Activated CD4-positive, CD25-positive, alpha-beta regulatory T cell treated with anti-CD3 and anti-CD28 coated beads, Interleukin-2, amount 50 U/mL, for 72 hours (primary cell): Measurements from ENCODE around the gene LYPD3.

Source experiments
- DNase-seq: peaks from one replicate; pipeline ENCODE4 v3.0.0; 2021

LYPD3 gene

DNA sequence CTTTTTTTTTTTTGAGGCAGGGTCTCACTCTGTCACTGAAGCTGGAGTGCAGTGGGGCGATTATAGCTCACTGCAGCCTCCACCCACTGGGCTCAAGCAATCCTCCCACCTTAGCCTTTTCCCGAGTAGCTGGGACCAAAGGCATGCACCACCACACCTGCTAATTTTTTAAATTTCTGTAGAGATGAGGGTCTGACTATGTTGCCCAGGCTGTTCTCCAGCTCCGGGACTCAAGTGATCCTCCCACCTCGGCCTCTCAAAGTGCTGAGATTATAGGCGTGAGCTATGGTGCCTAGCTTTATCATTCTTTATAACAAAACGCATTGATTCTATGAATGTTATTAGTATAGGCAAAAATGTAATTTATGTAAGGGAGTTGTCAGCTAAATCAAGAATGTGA lies 17.9 kb upstream of the LYPD3 start:
- no peak for DNase-seq

DNA sequence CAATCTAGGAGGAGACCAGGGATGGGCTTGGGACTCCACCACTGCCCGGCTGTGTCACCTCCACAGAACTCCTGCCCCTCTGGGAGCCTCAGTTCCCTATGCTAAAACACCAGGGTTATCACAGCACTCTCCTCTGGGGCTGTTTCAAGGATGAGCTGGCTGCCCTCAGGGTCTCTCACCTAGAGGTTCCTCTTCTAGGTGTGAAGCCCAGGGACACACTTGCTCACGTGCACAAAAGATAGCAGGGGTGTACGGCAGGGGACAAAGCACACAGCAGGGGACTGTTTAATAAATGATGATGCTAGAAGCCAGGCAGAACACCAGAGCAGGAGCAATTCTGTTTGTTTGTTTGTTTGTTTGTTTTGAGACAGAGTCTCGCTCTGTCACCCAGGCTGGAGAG lies 16.8 kb upstream of the LYPD3 start:
- DNase-seq, result no peak

DNA sequence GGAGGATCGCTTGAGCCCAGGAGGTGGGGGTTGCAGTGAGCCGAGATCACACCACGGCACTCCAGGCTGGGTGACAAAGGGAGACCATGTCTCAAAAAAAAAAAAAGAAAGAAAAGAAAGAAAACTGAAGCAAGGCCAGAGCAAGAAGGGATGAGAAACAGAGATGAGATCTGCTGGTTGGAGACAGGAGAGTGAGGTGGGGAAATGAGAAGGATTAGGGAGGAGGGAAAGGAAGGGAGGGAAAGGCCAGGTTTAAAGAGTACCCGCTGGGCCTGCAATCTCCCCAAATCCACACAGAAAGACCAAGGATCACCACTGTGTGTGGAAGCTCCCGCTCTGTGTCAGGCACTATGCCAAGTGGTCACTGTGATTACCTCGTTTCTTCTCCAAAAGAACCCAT lies 16.3 kb upstream of the LYPD3 start:
- DNase-seq, result no peak

DNA sequence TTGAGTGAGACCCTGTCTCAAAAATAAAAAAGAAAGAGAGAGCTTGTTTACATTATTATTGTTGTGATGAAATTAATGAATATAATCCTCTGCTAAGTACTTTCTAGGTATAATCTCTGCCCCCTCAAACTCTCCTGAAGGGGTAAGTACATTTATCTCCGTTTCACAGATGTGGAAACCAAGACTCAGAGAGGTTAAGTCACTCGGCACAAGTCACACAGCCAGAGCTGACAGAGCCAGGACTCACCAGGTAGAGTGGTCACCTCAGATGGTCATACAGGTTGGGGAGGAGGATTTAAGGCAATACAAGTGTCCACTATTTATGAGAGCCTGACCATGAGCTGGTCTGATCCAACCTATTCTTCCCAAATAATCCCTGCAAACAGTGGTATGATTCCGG lies 15.2 kb upstream of the LYPD3 start:
- DNase-seq, result no peak

DNA sequence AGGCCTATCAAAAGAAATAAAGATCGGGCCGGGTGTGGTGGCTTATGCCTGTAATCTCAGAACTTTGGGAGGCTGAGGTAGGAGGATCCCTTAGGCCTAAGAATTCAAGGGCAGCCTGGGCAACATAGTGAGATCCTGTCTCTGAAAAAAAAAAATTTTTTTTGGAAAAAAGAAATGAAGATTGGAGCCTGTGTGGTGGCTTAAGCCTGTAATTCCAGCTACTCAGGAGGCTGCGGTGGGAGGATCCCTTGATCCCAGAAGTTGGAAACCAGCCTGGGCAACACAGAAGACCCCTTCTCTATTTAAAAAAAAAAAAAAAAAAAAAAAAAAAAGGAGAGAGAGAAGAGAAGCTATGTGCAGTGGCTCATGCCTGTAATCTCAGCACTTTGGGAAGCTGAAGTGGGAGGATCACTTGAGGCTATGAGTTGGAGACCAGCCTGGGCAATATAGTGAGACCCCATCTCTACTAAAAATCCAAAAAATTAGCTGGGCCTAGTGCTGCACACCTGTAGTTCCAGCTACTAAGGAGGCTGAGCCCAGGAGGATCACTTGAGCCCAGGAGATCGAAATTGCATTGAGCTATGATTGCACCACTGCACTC lies 14.7 kb upstream of the LYPD3 start:
- DNase-seq, result no peak

DNA sequence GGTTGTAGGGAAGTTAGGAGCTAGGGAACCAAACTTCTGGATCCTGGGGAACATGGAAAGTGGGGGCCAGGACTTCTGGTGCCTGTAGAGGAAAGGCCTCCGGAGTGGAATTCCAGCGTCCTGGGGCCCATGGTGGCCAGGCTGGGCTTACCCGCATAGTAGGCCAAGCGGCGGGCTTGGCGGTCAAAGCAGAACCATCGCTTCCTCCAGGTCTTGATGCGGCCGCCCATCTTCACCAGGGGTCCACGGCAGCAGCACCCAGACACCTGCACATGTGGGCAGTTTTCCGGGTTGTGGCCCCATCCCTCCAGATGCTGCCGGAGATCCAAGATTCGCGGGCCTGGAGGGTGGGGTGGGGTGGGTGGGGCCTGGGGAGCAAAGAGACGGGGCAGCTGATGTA lies 13.8 kb upstream of the LYPD3 start:
- DNase-seq, result no peak

DNA sequence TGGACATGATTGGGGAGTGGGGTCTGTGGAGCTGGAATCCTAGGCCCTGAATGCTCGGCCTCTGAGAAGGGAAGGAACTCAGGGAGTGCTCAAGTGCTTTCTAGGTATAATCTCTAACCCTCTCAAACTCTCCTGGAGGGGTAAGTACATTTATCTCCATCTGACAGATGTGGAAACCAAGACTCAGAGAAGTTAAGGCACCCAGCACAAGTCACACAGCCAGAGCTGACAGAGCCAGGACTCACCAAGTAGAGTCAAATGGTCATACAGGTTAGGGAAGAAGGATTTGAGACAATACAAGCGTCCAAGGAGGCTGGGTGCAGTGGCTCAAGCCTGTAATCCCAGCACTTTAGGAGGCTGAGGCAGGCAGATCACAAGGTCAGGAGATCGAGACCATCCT lies 12.9 kb upstream of the LYPD3 start:
- no peak for DNase-seq

DNA sequence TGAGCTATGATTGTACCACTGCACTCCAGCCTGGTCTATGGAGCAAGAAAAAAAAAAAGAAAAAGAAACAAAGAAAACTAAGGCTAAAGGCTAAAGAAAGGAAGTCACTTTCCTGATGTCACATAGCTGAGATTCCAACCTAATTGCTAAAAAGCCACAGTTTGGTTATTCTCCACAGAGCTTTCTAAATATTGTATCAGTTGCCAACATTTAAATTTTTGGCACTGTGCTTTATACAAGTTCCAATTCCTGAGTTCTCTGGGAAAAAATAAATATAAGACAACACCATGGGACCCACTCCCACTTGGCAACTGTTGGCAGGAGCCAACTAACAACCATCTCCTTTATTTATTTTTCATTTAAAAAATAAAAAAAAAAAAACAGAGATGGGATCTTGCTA lies 11.2 kb upstream of the LYPD3 start:
- DNase-seq, result no peak

DNA sequence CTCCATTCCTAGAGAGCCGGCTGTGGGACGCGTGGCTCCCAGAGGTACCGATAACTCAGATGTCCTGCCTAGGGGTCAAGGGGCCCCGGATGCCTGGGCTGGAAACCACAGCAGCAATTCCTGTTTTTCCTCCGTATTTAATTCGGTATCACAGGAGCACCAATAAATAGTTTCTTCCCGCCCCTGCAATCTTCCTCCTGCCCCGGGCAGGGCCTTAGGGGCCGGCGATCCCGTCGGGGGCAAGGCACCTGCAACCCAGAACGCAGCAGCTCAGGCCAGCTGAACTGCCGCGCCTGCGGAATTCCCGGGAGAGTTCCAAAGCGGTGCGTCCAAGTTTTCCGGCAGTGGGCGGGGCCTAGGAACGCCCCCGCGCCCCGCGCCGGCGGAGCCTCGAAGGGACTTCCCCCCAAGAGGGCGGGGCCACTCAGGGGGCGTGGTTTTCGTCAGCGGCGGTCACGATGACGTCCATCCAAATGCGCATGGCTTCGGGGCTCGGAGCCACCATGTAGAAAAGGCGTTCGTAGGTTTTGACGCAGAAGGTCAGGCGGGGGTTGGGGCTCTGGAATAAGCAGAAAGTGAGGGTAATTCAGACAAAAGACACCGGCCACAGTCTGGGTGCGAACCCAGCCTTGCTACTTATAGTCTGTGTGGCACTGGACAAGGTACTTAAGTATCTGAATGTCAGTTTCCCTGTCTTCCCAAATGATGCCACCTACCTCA lies 9.7 kb upstream of the LYPD3 start:
- peak; percentile 95 for DNase-seq

DNA sequence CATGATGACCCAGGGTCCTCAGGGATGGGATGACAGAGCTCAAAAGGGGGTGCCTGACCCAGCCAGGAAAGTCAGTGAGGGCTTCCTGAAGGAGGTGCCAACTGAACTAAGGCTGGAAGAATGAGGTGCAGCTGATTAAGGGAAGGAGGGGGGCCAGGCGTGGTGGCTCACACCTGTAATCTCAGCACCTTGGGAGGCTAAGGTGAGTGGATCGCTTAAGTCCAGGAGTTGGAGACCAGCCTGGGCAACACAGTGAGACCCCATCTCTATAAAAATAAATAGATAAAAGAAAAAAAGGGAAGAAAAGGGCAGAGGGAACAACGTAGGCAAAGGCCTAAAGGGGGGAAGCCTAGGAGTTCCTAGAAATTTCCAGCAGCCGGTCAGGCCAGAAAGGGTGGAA lies 9.1 kb upstream of the LYPD3 start:
- no peak for DNase-seq

DNA sequence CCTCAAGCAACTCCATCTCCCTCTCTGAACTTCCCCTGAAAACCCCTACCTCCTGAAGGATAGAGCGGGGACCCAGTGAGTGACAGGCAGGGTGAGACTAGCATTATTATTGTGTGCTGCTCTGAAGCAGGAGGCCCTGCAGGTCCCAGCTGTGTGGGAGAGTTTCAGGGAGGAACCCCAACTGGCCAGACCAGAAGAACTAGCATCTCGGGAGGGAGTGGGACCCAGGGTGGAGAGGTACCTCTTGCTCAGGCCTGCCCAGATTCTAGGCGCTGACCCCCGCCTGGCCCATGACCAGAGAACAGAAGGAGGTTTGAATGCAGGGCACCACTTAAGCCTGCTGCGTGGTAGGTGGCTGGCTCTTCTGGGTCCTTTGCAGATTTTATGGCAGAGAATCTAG lies 5.7 kb upstream of the LYPD3 start:
- no peak for DNase-seq

DNA sequence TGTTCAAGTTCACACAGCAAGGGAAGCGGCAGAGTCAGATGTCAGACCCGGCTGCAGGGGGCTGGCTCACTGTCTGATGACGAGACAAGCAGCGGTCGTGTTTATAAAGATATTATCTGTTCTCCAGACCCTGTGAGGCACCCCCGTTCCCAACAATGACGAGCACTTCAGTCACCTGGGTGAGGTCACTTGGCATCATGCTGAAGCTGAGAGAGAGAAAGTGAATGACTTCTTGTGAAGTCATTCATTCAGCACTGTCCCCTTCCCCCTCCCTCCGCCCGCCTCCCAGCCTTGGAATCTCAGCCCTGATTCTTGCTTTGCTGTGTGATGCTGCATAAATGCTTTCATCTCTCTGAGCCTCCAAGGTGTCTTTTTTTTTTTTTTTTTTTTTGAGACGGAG lies 4.9 kb upstream of the LYPD3 start:
- no peak for DNase-seq

DNA sequence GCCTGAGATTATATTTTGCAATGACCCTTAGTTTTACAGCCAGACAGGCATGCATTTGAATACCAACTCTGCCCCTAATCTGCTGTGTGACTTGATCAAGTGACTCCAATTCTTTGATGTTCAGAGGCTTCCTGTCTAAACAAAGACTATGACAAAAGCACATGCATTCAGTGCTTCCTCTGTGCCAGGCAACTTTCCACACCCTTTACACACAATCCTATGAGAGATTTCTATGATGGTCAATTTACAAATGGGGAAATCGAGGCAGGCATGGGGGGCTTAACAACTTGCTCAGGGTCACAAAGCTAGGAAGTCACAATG lies 3.7 kb upstream of the LYPD3 start:
- no peak for DNase-seq

DNA sequence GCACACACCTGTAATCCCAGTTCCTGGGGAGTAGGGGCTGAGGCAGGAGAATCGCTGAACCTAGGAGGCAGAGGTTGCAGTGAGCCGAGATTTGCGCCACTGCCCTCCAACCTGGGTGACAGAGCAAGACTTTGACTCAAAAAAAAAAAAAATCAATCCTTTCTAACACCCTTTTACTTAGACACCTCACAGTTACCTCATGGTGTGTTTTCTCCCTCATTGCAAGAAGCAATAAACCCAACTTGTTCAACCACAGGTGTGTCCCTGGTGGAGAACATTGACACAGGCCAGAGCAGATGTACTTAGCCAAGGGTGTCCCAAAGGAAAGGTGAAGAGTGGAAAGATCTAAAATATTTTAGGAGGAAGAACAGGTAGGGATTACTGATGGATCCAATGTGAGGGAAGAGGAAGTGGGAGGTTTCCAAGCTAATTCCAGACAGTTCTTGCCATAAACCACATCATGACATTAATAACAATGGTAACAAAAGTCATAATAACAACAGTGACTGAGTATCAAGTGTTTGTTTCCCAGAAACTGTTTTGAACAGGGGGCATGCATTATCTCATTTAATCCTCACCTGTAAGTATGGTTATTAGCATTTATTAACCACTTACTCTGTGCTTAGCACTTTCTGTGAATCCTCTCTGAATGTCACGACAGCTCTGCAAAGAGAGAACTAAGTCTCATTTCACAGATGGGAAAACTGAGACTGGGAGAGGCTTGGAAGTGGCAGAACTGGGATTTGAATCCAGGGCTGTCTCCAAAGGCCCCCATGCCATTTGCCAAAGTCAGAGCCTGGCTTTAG lies 3.1 kb upstream of the LYPD3 start:
- DNase-seq, result no peak

DNA sequence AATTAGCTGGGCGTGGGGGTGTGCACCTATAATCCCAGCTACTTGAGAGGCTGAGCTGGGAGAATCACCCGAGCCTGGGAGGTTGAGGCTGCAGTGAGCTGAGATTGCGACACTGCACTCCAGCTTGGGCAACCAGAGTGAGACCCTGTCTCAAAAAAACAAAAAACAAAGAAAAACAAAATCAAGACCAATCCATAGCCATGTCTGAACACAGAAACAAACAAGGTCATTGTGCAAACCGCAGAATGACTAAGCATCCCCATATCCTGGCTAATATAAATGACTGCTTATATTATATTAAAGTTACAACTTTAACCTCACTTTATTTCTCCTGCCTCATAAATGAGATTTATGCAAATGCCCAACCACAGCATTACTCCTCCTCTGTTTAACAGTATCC lies 2.3 kb upstream of the LYPD3 start:
- DNase-seq, result no peak

DNA sequence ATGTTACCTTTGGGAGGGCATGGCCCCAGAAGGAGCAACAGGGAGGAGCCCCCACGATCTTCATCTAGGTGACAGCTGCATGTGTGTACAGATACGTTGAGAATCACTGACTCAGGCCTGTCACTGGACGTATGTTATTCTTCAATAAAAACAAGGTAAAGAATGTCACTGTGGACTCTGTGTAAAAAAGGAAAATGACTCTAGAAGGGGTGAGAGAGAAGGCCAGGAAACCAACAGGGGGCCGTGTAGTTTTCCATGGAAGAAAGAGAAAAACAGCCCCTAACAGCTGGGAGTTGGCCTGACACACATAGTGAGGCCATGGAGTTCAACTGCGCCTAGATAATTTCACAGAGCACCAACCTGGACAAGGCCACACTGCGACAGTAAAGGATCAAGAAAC lies 1.9 kb upstream of the LYPD3 start:
- no peak for DNase-seq

DNA sequence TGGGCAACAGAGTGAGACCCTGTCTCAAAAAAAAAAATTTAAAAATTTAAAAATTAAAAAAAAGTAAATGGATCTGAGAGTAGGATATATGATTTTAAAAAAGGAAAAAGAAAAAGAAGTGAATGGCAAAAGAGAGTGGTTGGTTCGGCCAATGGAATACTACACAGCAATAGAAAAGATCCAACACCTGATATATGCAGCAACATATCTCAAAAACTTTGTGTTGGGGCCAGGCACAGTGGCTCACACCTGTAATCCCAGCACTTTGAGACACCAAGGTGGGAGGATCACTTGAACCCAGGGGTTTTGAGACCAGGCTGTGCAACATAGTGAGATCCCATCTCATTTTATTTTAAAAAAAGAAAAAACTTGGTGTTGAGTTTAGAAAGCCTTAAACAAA lies 1.4 kb upstream of the LYPD3 start:
- no peak for DNase-seq

DNA sequence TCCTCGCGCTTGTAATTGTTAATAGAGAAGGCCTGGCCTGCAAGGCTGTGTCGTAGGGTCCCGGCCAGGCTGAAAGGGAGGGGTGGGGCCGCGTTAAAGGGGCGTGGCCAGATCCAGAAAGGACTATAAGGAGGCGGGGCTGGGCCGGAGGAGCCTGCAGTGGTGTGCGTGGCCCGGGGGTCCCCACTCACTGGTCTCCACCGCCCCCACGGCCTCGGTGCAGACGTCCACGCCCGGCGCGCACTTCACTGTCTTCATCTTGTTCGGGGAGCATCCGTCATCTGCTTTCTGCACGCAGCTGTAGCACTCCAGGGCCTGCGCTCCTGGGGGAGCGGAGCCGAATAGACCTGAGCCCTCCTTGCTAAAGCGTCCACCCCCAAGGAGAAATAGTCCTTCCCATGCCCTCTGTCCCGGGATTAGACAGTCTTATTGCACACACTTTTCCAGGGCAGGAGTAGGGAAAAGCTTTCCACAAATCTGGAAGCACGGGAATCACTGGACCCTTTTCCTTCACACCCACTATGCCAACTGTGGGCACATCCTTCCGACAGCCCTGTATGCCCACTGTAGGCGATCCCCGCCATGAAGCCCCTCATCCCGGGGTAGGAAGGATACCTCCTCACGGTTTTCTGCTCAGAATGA lies 1.2 kb downstream of the LYPD3 start:
- peak; percentile 79 for DNase-seq

DNA sequence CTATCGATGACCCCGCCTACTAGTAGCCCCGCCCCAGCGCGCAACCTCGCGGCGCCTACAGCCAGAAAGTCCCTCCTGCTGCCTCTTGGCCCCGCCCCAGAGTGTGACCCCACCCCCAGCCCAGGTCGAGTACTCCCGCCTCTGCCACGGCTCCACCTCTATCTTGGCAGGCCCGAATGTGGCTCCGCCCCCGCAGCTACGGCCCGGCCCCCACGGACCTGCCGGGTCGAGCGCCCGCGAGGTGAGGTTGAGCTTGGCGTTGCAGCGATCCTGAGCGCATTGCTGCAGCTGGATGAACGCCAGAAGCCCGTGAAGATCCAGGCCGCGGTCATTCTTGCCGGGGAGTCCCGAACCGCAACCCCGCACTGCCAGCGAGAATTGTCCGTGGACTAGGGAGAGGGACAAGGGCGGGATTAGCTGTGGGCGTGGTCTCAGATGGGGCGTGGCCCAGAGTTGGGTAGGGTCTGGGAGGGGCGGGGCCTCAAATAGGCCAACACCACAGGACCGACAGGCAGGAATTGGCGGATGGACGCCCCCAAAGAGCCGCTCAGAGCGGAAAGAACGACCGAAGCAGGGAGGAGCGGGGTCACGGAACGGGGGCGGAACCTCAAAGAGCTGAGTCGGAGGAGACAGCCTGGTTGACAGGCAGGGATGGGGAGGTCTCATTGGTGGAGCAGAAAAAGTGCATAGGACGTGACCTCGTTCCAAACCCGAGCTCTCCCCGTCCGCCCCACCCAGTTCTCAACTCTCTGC lies 1.9 kb downstream of the LYPD3 start:
- peak; percentile 98 for DNase-seq

DNA sequence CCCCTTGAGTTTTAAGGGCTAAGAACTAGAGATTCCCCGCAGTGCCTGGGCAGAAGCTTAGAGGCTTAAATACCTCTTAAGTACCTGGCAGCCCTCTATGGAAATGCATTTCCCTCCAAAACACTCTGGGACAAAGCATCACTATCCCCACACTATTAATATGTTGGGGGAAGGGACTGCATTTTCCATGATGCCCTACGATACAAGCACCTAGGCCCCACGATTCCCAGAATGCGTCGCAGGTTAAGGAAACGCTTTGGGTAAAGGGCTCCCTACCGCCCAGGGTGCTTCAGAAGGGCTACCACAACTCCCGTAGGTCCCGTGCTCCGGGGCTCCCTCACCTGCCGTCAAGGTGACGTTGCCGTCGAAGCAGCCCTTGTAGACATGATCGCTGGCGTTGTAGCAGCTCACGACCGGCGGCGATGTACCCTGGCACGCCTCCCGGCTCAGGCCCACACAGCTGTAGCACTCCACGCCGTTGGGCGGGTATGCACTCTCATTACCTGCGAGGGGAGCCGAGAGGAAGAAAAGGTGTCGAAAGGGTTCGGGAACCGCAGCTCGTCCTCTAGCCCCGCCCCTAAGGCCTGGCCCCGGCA lies 2.5 kb downstream of the LYPD3 start:
- DNase-seq, result no peak

DNA sequence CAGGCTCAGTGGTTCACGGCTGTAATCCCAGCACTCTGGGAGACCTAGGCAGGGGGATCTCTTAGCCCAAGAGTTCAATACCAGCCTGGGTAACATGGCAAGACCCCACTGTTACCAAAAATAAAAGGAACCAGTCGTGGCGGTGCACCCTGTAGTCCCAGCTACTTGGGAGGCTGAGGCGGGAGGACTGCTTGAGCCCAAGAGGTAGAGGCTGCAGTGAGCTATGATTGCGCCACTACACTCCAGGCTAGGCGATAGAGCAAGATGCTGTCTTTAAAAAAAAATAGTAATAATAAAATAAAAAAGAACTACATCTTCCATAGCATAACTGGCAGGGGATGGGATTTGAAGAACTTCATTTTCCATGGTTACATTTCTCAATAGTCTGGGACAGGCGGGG lies 3.0 kb downstream of the LYPD3 start:
- no peak for DNase-seq

DNA sequence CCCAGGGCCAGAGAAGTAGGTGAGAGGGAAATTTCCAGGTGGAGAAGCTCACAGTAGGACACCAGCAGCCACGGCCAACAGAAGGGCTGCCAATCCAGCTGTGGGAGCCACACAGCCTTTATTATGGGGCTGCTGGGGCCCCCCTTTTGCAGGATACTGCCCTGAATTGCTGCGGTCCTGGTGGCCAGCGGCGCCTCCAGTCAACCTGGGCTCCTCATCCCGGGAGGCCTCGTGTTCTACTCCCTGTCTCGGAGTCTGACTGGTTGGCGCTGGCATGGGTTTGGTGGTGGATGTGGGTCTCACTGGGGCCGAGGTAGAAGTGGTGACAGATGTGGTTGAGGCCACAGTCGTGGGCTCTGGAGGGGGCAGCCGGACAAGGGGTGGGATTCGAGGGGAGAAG lies 4.1 kb downstream of the LYPD3 start:
- no peak for DNase-seq
